Stimulated activated CD8-positive, alpha-beta memory T cell treated with anti-CD3 and anti-CD28 coated beads, Interleukin-15, amount 100 ng/mL, for 24 hours (primary cell): ENCODE results near the gene CDK17.
"Not testable (repeated sequence)": the region's sequence is repeated elsewhere in the genome, so short reads cannot be mapped to it uniquely, and the experiment has no call there.

Experiments used
- DNase-seq: peaks from one replicate; pipeline ENCODE4 v3.0.0-alpha.2; 2020; ENCODE audit warnings: low read depth

The CDK17 gene

GRCh38 chr12:96354326-96354725, 45.9 kb downstream of the CDK17 start:
- no peak for DNase-seq

DNA sequence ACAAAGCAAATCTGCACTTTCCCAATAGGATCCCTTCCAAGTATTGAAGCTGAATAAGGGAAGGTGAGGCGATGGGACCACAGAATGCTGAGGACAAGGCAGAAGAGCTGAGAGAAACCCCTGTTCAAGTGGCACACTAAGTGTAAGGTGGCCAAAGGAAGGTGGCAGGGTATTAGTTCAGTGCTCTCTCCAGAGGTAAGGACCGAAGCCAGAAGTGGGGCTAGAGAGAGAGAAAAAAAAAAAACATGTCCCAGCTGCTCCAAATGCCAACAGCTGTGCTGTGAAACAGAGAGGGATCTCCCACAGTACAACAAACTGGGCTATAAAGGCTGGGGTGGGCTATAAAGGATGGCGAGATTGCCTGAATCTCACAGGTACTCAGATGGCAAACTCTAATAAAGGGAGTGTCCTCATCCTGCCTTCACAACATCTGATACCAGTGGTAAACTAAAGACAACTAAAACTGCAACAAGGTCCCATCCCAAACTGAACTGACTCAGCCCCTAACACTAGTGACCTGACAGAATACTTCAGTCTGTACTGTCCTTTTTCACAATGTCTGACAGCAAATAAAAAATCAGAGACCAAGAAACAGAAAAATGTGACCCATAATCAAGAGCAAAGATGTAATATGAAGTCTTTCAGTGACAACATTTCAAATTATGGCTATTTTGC, 47.9 kb downstream of the CDK17 start:
- no peak for DNase-seq

DNA sequence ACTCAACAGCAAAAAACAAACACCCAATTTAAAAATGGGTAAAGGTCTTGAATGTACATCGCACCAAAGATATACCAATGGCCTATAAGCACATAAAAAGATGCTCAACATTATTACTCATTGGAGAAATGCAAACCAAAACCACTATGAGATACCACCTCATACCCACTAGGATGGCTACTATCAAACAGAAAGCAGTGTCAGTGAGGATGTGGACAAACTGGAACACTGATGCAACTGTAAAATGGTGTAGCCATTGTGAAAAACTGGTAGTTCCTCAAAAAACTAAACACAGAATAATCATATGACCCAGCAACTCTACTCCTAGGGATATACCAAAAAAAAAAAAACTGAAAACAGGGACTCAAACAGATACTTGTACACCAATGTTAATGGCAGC, 49.3 kb downstream of the CDK17 start:
- DNase-seq = no peak

DNA sequence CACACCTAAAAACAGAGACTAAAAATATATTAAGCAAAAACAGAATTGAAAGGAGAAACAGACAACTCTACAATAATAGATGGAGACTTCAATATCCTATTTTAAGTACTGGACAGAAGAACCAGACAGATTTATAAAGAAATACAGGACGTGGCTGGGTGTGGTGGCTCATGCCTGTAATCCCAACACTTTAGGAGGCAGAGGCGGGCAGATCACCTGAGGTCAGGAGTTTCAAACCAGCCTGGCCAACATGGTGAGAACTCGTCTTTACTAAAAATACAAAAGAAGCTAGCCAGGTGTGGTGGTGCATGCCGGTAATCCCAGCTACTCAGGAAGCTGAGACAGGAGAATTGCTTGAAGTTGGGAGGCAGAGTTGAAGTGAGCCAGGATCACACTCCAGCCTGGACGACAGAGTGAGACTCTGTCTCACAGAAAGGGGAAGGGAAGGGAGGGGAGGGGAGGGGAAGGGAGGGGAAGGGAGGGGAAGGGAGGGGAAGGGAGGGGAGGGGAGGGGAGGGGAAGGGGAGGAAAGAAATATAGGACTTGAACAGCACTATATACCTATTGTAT, 53.0 kb downstream of the CDK17 start:
- no peak for DNase-seq

DNA sequence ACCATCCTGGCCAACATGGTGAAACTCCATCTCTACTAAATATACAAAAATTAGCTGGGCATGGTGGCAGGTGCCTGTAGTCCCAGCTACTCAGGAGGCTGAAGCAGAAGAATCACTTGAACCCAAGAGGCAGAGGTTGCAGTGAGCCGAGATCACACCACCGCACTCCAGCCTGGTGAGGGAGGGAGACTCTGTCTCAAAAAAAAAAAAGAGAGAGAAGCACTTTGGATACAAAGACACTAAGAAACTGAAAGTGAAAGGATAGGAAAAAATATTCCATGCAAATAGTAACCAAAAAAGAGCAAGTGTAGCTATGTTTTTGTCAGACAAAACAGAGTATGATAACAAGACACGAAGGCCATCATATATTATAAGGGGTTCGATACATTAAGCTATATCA, 53.5 kb downstream of the CDK17 start:
- DNase-seq = not testable (repeated sequence)

- no peak for DNase-seq
Measured at GRCh38 chr12:96344124-96344695, 56.0 kb downstream of the CDK17 start.

GRCh38 chr12:96343347-96343954, 56.8 kb downstream of the CDK17 start:
- no peak for DNase-seq

- DNase-seq = not testable (repeated sequence)
Measured at GRCh38 chr12:96339666-96340065, 60.6 kb downstream of the CDK17 start.

DNA sequence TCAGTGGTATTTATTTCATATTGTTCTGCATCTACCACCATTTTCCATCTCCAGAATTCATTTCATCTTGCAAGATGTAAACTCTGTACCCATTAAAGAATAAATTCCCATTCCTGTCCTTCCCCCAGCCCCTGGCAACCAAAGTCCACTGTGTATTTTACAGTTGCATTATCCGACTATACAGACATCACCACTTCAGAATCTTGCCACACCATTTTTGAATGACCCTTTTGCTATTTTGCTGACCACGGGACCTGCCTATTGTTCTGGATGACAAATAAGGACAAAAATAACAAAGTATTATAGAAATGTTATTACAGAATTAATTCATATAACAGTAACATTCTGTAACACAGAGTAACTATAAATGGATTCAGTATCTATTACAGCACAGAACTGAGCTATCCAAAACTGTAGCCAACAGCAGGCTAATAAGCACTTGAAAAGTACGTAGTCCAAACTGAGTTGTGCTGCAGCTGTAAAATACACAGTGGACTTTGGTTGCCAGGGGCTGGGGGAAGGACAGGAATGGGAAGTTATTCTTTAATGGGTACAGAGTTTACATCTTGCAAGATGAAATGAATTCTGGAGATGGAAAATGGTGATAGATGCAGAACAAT, 61.3 kb downstream of the CDK17 start:
- no peak for DNase-seq

- DNase-seq = no peak
Measured at GRCh38 chr12:96337953-96338352, 62.3 kb downstream of the CDK17 start.

DNA sequence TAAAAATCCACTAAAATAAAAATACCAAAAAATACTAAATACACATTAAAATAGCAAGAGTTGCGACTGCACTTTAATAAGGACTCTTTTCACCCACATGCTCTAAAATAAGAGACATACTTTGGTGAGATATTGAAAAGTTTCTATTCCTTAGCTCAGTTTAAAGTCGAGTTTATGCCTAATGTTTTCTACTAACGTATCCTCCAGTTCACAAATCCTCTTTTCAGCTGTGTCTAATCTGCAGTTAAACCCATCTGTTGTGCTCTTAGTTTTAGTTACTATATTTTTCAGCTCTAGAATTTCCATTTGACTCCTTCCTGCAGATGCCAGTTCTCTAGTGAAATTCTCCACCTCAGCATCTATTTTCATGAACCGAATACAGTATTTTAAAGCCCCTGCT, 63.8 kb downstream of the CDK17 start:
- DNase-seq = no peak

- no peak for DNase-seq
Measured at GRCh38 chr12:96335270-96335669, 65.0 kb downstream of the CDK17 start.

- DNase-seq = no peak
Measured at GRCh38 chr12:96334502-96334901, 65.7 kb downstream of the CDK17 start.

DNA sequence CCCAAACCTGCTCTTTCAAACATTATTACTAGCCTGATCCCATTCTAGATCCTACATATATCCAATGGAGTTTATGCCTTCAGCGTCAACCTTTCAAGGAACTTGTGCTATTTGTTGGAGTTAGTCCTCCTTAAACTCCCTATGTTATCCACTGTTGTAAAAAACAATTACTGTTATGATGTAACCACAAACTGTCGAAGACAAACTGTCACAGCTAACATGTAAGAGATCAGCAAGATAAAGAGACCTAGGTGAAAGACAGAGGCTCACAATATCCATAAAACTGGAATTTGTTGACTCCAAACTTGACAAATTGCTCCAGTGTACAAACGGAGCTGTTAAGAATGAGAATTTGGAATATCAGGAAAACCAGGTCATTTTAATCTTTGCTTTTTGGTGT, 70.7 kb downstream of the CDK17 start:
- DNase-seq = no peak

DNA sequence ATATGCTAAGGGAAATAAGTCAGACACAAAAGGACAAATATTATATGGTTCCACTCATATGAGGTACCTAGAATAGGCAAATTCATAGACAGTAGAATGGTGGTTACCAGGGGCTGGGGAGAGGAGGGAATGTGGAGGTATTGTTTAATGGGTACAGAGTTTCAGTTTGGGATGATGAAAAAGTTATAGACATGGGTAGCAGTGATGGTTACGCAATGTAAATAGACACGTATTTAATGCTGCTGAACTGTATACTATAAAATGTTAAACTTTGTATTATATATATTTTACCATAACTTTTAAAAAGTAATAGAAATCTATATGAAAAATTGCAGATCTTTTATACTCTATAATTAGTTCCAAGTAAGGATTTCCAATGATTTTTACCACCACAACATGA, 71.2 kb downstream of the CDK17 start:
- DNase-seq = no peak

- DNase-seq = no peak
Measured at GRCh38 chr12:96327889-96328288, 72.3 kb downstream of the CDK17 start.

DNA sequence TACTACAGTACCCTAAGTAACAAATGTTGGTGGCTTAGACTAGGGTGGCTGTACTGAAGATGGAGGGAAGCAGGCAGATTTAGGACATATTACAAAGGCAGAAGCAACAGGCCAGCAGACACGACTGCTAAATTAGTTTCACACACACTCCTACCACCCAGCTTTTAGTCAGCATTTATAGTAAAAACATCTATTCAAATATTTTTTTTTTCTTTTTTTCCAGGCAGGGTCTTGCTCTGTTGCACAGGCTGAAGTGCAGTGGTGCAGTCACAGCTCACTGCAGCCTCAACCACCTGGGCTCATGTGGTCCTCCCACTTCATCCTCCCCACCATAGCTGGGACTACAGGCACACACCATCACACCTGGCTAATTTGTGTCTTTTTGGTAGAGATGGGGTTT, 72.9 kb downstream of the CDK17 start:
- no peak for DNase-seq

DNA sequence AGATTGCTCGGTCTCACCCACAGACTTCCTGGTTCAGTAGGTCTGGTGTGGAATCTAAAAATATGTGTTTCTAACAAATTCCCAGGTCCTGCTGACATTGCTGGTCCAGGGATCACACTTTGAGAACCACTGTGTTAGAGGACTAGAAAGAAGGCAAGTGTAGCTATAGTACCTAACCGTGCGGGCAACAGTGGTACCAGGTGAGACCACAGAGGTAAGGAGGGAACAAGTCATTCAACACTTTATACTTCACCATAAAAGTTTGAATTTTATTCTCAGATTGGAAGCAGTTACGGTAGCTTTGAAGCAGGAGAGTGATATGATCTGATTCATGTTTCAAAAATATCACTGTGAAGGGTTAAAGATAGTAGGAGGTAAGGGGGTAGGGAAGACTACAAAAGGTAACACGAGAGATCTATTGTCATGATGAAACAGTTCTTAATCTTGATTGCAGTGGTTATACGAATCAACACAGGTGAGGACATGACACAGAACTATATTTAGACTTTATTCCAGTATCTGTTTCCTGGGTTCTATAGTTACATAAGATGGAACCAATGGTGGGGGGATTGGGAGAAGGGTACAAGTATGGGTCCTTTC, 73.5 kb downstream of the CDK17 start:
- DNase-seq = no peak

DNA sequence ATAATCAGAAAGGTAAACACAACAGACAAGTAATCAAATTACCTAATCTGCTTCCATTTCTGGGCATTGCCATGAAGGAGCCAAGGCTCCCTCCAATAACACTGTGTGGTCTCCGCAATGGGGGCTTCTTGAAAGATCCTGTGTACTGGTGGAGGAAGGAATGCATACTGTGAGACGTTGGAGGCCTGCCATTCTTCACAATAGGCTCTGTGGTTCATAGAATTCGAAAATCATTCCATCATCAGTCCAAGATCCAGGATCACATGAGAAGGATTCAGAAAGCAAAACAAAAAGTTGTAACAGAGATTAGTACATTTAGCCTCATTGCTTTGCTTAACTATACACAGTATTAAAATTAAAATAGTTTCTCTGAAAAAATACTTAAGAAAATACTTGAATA, 76.3 kb downstream of the CDK17 start:
- DNase-seq = no peak

- DNase-seq = no peak
Measured at GRCh38 chr12:96322720-96323119, 77.5 kb downstream of the CDK17 start.

GRCh38 chr12:96321941-96322340, 78.3 kb downstream of the CDK17 start:
- no peak for DNase-seq

GRCh38 chr12:96317801-96318200, 82.4 kb downstream of the CDK17 start:
- not testable (repeated sequence) for DNase-seq
